MM.1S (cell line): ENCODE measurements around the gene PLBD2.

Experiments
- EZH2 ChIP-seq: fragments of 300-600 bp; sonication (generic); optimal IDR thresholded peaks from 2 replicates; pipeline ENCODE3; 2017; ENCODE audit warnings: low read depth, mild to moderate bottlenecking, antibody characterized with exemption, low read length, mixed read lengths
- EZH2phosphoT487 ChIP-seq: fragments of 300-600 bp; sonication (generic); IDR thresholded peaks from 2 replicates; pipeline ENCODE4 v1.6.1; 2018; ENCODE audit warnings: antibody characterized with exemption, low read length
- TF ChIP-seq, protein P1 (sequence below): fragments of 300-600 bp; sonication (generic); IDR thresholded peaks from 2 replicates; pipeline ENCODE4 v1.5.1; 2016; ENCODE audit warnings: antibody characterized with exemption, low read length, mixed read lengths

DNA sequence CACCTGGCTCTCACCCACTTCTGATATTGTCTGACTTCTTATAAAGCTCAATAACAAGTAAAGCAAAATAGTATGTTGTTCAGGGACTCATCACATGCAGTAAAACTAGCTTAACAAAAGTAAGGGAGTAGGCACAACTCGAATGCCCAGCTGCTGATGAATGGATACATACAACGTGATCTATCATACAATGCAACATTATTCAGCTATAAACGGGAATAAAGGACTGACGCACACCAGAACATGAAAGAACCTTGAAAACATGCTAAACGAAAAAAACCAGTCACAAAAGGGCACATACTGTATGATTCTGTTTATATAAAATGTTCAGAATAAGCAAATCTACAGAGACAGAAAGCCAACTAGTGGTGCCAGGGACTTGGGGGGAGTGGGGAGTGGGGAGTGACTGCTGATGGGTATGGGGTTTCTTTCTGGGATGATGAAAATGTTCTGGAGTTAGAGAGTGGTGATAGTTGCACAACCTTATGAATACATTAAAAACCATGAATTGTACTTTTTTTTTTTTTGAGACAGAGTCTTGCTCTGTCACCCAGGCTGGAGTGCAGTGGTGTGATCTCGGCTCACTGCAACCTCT is 11.1 kb downstream of the PLBD2 start:
- TF ChIP-seq, protein P1, sequence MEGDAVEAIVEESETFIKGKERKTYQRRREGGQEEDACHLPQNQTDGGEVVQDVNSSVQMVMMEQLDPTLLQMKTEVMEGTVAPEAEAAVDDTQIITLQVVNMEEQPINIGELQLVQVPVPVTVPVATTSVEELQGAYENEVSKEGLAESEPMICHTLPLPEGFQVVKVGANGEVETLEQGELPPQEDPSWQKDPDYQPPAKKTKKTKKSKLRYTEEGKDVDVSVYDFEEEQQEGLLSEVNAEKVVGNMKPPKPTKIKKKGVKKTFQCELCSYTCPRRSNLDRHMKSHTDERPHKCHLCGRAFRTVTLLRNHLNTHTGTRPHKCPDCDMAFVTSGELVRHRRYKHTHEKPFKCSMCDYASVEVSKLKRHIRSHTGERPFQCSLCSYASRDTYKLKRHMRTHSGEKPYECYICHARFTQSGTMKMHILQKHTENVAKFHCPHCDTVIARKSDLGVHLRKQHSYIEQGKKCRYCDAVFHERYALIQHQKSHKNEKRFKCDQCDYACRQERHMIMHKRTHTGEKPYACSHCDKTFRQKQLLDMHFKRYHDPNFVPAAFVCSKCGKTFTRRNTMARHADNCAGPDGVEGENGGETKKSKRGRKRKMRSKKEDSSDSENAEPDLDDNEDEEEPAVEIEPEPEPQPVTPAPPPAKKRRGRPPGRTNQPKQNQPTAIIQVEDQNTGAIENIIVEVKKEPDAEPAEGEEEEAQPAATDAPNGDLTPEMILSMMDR = no peak
- TF ChIP-seq EZH2phosphoT487 (no peak), EZH2 (no peak)
